Measurements from ENCODE around the gene RHAG. TPM values are rescaled to one million over a fixed set of nuclear protein-coding genes. Genes with fewer than 3 reads are reported as not detected.

RHAG gene
- total RNA-seq, 1 donor from 2014 or later, result 2.5 TPM

GRCh38 chr6:49635978-49636712, 494 bp downstream of the RHAG start:
- intact Hi-C loops (cut with DNase I), result no loop called here
- DNase-seq (ENCODE audit: extremely low spot score in 2 of 2), result no peak
- Histone ChIP-seq H3K4me1 (no peaks in the 10 kb centered on the region), H3K27ac (no peak overlapping the region), H3K4me3 (no peak overlapping the region), H3K36me3 (no peaks in the 10 kb centered on the region), H3K9me3 (no peaks in the 10 kb centered on the region), H3K27me3 (no peaks in the 10 kb centered on the region)
- TF ChIP-seq POLR2A (IDR thresholded peaks at IDR 0.05), result no peak
- TF ChIP-seq POLR2AphosphoS5 (IDR thresholded peaks at IDR 0.05; ENCODE audit: insufficient read depth in 1 of 2, low read depth in 1 of 2), result no peak
- no peak for TF ChIP-seq CTCF (IDR thresholded peaks at IDR 0.05)

GRCh38 chr6:49635480-49635879, 1.2 kb downstream of the RHAG start:
- TF ChIP-seq POLR2A (IDR thresholded peaks at IDR 0.05) (no peak), POLR2AphosphoS5 (IDR thresholded peaks at IDR 0.05; ENCODE audit: insufficient read depth in 1 of 2, low read depth in 1 of 2) (no peak), CTCF (IDR thresholded peaks at IDR 0.05) (no peak)
- no peaks in the 10 kb centered on the region for H3K36me3 ChIP-seq
- H3K4me3 ChIP-seq, result no peak overlapping the region
- H3K27ac ChIP-seq, result no peak overlapping the region
- intact Hi-C loops (cut with DNase I), result no loop called here
- no peak for DNase-seq (ENCODE audit: extremely low spot score in 2 of 2)
- no peaks in the 10 kb centered on the region for H3K27me3 ChIP-seq
- H3K9me3 ChIP-seq, result no peaks in the 10 kb centered on the region
- H3K4me1 ChIP-seq, result no peaks in the 10 kb centered on the region

GRCh38 chr6:49634836-49635218, 1.8 kb downstream of the RHAG start:
- no peak for TF ChIP-seq POLR2A (IDR thresholded peaks at IDR 0.05)
- TF ChIP-seq POLR2AphosphoS5 (IDR thresholded peaks at IDR 0.05; ENCODE audit: insufficient read depth in 1 of 2, low read depth in 1 of 2), result no peak
- no peak for TF ChIP-seq CTCF (IDR thresholded peaks at IDR 0.05)
- Histone ChIP-seq H3K9me3 (no peaks in the 10 kb centered on the region), H3K4me1 (no peaks in the 10 kb centered on the region), H3K36me3 (no peaks in the 10 kb centered on the region), H3K27me3 (no peaks in the 10 kb centered on the region), H3K4me3 (no peak overlapping the region), H3K27ac (no peak overlapping the region)
- no peak for DNase-seq (ENCODE audit: extremely low spot score in 2 of 2)
- intact Hi-C loops (cut with DNase I), result no loop called here

GRCh38 chr6:49634092-49634835, 2.4 kb downstream of the RHAG start:
- Histone ChIP-seq H3K27me3 (no peaks in the 10 kb centered on the region), H3K4me1 (no peaks in the 10 kb centered on the region), H3K9me3 (no peaks in the 10 kb centered on the region), H3K27ac (no peak overlapping the region), H3K4me3 (no peak overlapping the region), H3K36me3 (no peaks in the 10 kb centered on the region)
- TF ChIP-seq POLR2A (IDR thresholded peaks at IDR 0.05) (no peak), POLR2AphosphoS5 (IDR thresholded peaks at IDR 0.05; ENCODE audit: insufficient read depth in 1 of 2, low read depth in 1 of 2) (no peak), CTCF (IDR thresholded peaks at IDR 0.05) (no peak)
- no peak for DNase-seq (ENCODE audit: extremely low spot score in 2 of 2)
- intact Hi-C loops (cut with DNase I), result no loop called here

GRCh38 chr6:49633541-49633940, 3.1 kb downstream of the RHAG start:
- TF ChIP-seq POLR2A (IDR thresholded peaks at IDR 0.05) (no peak), POLR2AphosphoS5 (IDR thresholded peaks at IDR 0.05; ENCODE audit: insufficient read depth in 1 of 2, low read depth in 1 of 2) (no peak), CTCF (IDR thresholded peaks at IDR 0.05) (no peak)
- no peak for DNase-seq (ENCODE audit: extremely low spot score in 2 of 2)
- Histone ChIP-seq H3K27ac (no peak overlapping the region), H3K4me1 (no peaks in the 10 kb centered on the region), H3K27me3 (no peaks in the 10 kb centered on the region), H3K4me3 (no peak overlapping the region), H3K9me3 (no peaks in the 10 kb centered on the region), H3K36me3 (no peaks in the 10 kb centered on the region)
- intact Hi-C loops (cut with DNase I), result no loop called here
